HepG2 (cell line): ENCODE data around the gene HSPB8. TPM values are rescaled to one million over a fixed set of nuclear protein-coding genes. Genes with fewer than 3 reads are reported as not detected.

Experiments
- CAMTA2 ChIP-seq: sonication (generic); formaldehyde crosslinking; IDR thresholded peaks from 2 replicates; pipeline ENCODE4 v1.4.0; 2020; ENCODE audit warnings: mild to moderate bottlenecking, missing genetic modification reagents, borderline replicate concordance
- EHMT2 ChIP-seq: fragments of 200-600 bp; sonication (generic); IDR thresholded peaks from 2 replicates; pipeline ENCODE4 v1.7.0; 2017; ENCODE audit warnings: antibody characterized with exemption, low read depth, low read length, borderline replicate concordance
- PRPF4 ChIP-seq: fragments of 200-400 bp; formaldehyde crosslinking; IDR thresholded peaks from 2 replicates; pipeline ENCODE4 v1.6.1; 2016; ENCODE audit warnings: low read length, low read depth; ENCODE audit not compliant: poor library complexity, severe bottlenecking
- RAD51 ChIP-seq: fragments of 450-650 bp; IDR thresholded peaks from 2 replicates; pipeline ENCODE4 v1.6.1; 2016; ENCODE audit warnings: borderline replicate concordance
- RXRA ChIP-seq: sonication (generic); formaldehyde crosslinking; IDR thresholded peaks from 2 replicates; pipeline ENCODE4 v1.5.1; 2020; ENCODE audit warnings: missing genetic modification reagents
- ZNF615 ChIP-seq: sonication (generic); formaldehyde crosslinking; IDR thresholded peaks from 2 replicates; pipeline ENCODE4 v1.5.0; 2020; ENCODE audit warnings: mild to moderate bottlenecking, missing genetic modification reagents, borderline replicate concordance
- polyA plus RNA-seq, 8 experiments: library from polyadenylated mRNA; depleted of rRNA in 3 of 8; stranded (reverse) in 7 of 8; unstranded in 1 of 8; fragments of >200 nt; fragmentation: Illumina TruSeq in 4 of 8; extraction: Trizol in 4 of 8; gene quantifications; 2 replicates each; pipeline versions ENCODE4 v1.2.1 to v1.2.3, GENCODE V29; 2011 to 2016; ENCODE audit warnings: low read depth in 4 of 8, missing spikeins in 1 of 8, mixed read lengths in 1 of 8; ENCODE audit not compliant: insufficient read depth in 1 of 8
- total RNA-seq, 5 experiments: library from RNA; depleted of rRNA; stranded (reverse); fragments of >200 nt; fragmentation: Illumina TruSeq; extraction: Trizol; gene quantifications; 2 replicates each; pipeline ENCODE4 v1.2.3, GENCODE V29; 2016; ENCODE audit warnings: low read depth in 1 of 5
- TF ChIP-seq, protein P1 (sequence below): fragments of 450-650 bp; IDR thresholded peaks from 2 replicates; pipeline ENCODE4 v1.6.1; 2017; ENCODE audit warnings: mild to moderate bottlenecking
- TF ChIP-seq, protein P2 (sequence below): sonication (generic); formaldehyde crosslinking; IDR thresholded peaks from 2 replicates; pipeline ENCODE4 v1.4.0; 2020; ENCODE audit warnings: missing genetic modification reagents, borderline replicate concordance

HSPB8 gene
- total and polyA plus RNA-seq, 2 of the 13 experiments (the other 11 are each of a cell fraction or from before 2014, with no cell fraction given), result 0.49 to 0.54 TPM

DNA sequence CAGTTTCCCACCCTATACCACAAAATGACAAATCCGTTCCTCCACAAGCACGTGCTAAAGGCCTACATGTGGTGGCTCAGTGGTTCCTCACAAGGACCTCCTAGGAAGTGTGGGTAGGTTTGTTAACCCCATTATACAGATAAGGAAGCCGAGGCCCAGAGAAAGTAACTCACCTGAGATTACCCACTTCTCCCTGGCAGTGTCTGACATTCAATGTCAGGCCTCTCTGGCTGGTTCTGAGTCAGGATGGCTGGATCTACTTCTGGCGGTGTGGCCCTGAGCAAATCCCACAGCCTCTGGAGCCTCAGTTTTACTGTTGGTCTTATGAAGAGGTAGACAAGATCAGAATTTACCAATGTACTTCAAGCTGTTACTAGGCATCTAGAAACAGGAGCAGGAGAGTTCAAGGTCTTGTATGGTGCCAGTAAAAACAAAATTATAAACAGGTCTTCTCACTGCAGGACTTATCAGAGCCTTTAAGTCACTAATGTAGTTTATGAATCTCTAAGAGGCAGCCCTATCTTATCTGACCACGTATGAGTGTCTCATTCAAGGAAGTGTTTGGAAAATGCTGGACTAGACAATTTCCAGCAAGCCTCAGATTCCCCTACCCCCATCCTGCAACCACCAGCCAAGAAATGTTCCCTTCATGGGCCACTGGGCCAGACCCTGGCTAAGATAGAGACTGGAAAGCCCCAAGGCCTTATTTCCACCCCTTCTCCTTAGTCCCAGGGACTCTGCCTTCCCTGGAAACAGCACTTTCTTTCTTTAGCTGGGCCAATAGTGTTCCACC is 4.2 kb downstream of the HSPB8 start (continued):
- TF ChIP-seq, protein P1, sequence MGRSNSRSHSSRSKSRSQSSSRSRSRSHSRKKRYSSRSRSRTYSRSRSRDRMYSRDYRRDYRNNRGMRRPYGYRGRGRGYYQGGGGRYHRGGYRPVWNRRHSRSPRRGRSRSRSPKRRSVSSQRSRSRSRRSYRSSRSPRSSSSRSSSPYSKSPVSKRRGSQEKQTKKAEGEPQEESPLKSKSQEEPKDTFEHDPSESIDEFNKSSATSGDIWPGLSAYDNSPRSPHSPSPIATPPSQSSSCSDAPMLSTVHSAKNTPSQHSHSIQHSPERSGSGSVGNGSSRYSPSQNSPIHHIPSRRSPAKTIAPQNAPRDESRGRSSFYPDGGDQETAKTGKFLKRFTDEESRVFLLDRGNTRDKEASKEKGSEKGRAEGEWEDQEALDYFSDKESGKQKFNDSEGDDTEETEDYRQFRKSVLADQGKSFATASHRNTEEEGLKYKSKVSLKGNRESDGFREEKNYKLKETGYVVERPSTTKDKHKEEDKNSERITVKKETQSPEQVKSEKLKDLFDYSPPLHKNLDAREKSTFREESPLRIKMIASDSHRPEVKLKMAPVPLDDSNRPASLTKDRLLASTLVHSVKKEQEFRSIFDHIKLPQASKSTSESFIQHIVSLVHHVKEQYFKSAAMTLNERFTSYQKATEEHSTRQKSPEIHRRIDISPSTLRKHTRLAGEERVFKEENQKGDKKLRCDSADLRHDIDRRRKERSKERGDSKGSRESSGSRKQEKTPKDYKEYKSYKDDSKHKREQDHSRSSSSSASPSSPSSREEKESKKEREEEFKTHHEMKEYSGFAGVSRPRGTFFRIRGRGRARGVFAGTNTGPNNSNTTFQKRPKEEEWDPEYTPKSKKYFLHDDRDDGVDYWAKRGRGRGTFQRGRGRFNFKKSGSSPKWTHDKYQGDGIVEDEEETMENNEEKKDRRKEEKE, result no peak
- TF ChIP-seq, protein P2, sequence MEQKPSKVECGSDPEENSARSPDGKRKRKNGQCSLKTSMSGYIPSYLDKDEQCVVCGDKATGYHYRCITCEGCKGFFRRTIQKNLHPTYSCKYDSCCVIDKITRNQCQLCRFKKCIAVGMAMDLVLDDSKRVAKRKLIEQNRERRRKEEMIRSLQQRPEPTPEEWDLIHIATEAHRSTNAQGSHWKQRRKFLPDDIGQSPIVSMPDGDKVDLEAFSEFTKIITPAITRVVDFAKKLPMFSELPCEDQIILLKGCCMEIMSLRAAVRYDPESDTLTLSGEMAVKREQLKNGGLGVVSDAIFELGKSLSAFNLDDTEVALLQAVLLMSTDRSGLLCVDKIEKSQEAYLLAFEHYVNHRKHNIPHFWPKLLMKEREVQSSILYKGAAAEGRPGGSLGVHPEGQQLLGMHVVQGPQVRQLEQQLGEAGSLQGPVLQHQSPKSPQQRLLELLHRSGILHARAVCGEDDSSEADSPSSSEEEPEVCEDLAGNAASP (CRISPR knock-in tag), result no peak
- TF ChIP-seq ZNF615 (CRISPR knock-in tag) (no peak), RXRA (CRISPR knock-in tag) (no peak), EHMT2 (no peak), RAD51 (no peak), CAMTA2 (CRISPR knock-in tag) (no peak), PRPF4 (no peak)
